GM18519 (cell line): Measurements from ENCODE around the gene KLRC3.
"Not testable (repeated sequence)": the region's sequence is repeated elsewhere in the genome, so short reads cannot be mapped to it uniquely, and the experiment has no call there.

Experiments
- ATAC-seq: cut with Tn5 transposase; IDR thresholded peaks from one replicate; pipeline ENCODE4 v1.9.1; 2021; ENCODE audit warnings: mild to moderate bottlenecking, moderate library complexity; ENCODE audit not compliant: unreplicated experiment, low FRiP score

KLRC3 gene

GRCh38 chr12:10404798-10405197, 15.6 kb downstream of the KLRC3 start:
- ATAC-seq = no peak

GRCh38 chr12:10400829-10401228, 19.6 kb downstream of the KLRC3 start:
- no peak for ATAC-seq

GRCh38 chr12:10398168-10398567, 22.2 kb downstream of the KLRC3 start:
- ATAC-seq = no peak

- ATAC-seq = no peak
These were observed 23.1 kb downstream of the KLRC3 start for GRCh38 chr12:10397296-10397695.

- not testable (repeated sequence) for ATAC-seq
These were observed 24.2 kb downstream of the KLRC3 start for GRCh38 chr12:10396176-10396575.

GRCh38 chr12:10395390-10395998, 24.9 kb downstream of the KLRC3 start:
- peak; percentile 66 for ATAC-seq

- ATAC-seq = not testable (repeated sequence)
These were observed 25.8 kb downstream of the KLRC3 start for GRCh38 chr12:10394531-10395152.

- no peak for ATAC-seq
These were observed 27.1 kb downstream of the KLRC3 start for GRCh38 chr12:10393291-10393690.

GRCh38 chr12:10392394-10392930, 27.9 kb downstream of the KLRC3 start:
- peak; percentile 51 for ATAC-seq

GRCh38 chr12:10390991-10391390, 29.4 kb downstream of the KLRC3 start:
- not testable (repeated sequence) for ATAC-seq

GRCh38 chr12:10389904-10390303, 30.5 kb downstream of the KLRC3 start, which contains the start of gene KLRK1:
Gene KLRK1 (minus strand): TSS chr12:10390041. CDS start chr12:10388810, 1,231 bp downstream.
- ATAC-seq = no peak

GRCh38 chr12:10388624-10389413, 31.6 kb downstream of the KLRC3 start:
- ATAC-seq = no peak

- ATAC-seq = not testable (repeated sequence)
These were observed 32.9 kb downstream of the KLRC3 start for GRCh38 chr12:10387498-10387897.

- no peak for ATAC-seq
These were observed 33.5 kb downstream of the KLRC3 start for GRCh38 chr12:10386857-10387256.

- no peak for ATAC-seq
These were observed 35.2 kb downstream of the KLRC3 start for GRCh38 chr12:10385166-10385613.

GRCh38 chr12:10384191-10384590, 36.2 kb downstream of the KLRC3 start:
- no peak for ATAC-seq

- no peak for ATAC-seq
These were observed 38.3 kb downstream of the KLRC3 start for GRCh38 chr12:10381928-10382628.

- not testable (repeated sequence) for ATAC-seq
These were observed 41.7 kb downstream of the KLRC3 start for GRCh38 chr12:10378737-10379136.

GRCh38 chr12:10374624-10375018, 45.8 kb downstream of the KLRC3 start:
- no peak for ATAC-seq

- ATAC-seq = no peak
These were observed 47.8 kb downstream of the KLRC3 start for GRCh38 chr12:10372559-10372958.
